HG02610 (cell line): ENCODE data around the gene PIP5K1C.
"Not testable (repeated sequence)": the region's sequence is repeated elsewhere in the genome, so short reads cannot be mapped to it uniquely, and the experiment has no call there.

Experiments used
- ATAC-seq: cut with Tn5 transposase; IDR thresholded peaks from one replicate; pipeline ENCODE4 v1.9.1; 2021; ENCODE audit warnings: mild to moderate bottlenecking, moderate library complexity; ENCODE audit not compliant: unreplicated experiment

Gene PIP5K1C

DNA sequence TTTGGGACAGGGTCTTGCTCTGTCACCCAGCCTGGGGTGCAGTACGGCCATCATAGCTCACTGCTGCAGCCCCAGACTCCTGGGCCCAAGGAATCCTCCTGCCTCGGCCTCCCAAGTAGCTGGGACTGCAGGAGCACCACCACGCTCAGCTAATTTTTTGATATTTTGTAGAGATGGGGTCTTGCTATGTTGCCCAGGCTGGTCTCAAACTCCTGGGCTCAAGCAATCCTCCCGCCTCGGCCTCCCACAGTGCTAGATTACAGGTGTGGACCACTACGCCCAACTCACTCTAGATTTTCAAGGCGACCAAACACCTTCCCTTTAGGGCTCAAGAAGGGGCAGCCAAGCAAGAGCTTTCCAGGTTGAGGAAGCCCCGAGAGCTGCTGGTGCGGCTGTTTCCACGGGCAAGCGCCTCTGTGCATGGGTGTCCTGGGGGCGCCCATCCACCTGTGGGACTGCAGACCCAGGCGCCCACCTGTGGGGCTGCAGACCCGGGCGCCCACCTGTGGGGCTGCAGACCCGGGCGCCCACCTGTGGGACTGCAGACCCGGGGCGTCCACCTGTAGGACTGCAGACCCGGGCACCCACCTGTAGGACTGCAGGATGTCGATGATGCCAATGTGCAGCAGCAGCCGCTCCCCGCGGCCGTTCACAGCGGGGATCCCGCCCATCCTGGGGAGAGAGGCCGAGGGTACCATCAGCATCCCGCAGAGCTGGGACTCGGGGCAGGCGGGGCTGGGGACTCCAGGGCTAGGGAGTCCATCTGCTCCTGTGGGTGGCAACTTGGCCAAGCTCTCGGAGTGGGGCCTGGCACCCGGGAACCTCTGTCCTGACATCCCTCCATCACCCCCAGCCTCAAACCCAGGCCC lies 52.0 kb downstream of the PIP5K1C start:
- ATAC-seq, result no peak

DNA sequence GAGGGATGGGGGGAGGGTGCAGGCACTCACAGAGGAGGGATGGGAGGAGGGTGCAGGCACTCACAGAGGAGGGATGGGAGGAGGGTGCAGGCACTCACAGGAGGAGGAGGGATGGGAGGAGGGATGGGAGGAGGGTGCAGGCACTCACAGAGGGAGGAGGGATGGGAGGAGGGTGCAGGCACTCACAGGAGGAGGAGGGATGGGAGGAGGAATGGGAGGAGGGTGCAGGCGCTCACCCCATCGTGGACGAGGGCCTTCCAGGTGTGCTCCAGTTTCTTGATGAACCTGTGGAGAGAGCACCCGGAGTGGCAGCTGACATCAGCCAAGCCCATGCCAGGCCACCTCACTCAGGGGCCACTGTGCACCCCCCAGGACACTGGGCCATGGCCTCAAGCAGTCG lies 53.2 kb downstream of the PIP5K1C start:
- not testable (repeated sequence) for ATAC-seq

DNA sequence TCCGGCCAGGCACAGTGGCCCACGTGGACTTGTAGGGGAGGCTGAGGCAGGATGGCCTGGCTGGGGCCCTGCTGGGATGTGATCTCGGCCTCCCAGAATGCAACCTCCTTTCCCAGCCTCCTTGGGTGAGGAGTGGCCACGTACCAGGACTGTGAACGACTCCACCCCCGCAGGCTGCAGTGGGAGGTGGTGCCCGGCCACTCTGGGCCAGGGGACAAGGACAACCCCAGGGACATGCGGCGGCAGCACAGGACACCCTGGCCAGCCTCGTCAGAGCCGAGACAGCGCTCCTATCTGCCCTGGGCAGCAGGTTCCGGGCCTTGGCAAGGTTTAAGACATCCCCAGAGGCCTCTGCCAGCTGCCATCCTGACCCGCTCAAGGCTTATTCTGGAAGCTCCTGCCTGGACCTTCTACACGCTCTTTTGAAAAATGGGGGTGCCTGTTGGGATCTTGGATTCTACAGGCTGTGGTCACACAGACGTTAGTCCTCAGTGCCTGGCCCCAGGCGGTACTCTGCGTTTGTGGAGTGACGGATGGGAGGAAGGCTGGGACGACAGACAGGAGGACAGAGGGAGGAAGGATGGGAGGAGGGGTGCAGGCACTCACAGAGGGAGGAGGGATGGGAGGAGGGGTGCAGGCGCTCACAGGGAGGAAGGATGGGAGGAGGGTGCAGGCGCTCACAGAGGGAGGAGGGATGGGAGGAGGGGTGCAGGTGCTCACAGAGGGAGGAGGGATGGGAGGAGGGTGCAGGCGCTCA lies 53.8 kb downstream of the PIP5K1C start:
- ATAC-seq, result no peak

DNA sequence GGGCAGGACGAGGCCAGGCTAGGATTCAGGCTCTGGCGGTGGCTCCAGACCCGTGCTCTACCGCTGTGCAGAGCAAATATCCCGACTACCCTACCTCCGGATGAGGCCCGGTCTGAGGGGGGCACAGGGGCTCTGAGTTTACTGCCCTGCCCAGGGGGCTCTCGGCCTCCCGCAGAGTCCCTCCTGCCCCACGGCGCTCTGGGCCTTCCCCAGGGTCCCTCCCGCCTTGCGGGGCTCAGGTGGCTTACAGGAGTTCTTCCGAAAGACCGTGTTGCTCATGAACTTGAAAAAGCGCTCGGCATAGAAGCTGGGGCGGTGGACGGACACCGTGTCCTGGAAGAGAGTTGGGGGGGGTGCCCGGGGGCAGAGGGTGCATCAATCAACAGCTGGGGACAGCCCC lies 54.5 kb downstream of the PIP5K1C start:
- no peak for ATAC-seq

DNA sequence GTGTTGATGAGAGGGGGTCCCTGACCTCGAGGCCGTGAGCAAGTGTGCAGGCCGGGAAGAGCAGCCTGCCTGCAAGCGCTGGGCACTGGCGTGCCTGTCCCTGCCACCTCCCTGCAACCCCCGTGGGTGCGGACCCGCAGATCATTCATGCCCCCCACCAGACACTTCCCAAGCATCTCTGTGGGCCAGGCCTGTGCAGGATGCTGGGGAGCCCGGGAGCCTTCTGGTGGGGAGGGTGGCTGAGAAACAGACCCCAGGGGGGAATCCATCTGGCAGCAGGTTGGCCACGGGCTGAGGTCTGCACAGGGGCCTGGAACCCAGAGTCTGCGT lies 55.2 kb downstream of the PIP5K1C start:
- no peak for ATAC-seq

DNA sequence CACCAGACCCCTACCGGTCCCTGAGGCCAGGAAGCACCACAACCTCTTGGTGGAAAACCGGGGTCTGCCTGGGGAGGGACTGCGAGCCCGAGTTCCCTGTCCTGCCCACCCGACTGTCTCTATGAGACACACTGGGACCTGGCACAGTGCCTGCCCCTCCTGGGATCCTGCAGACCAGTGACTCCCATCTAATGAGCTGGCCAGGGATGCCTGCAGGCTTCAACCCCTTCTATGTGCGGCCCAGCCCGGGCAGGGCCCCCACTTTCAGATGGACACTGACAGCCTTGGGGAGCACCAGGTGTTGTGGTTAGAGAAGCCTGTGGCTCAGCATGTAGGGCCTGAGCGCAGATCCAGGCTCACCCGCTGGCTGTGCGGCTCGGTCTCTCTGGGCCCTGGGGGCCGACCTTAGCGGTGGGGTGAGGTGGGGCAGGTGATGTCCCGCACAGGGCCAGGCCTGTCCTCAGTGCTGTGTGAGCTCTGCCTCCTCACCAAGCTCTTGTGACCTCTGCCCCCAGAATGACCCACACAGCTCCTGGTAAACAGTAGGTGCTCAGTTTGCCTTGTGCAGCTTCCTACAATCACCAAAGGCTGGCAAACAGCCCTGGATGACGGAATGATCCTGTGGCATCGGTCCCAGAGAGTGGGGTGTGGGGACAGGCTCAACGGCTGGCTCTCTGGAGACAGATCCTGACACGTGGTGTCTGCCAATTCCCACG lies 55.8 kb downstream of the PIP5K1C start:
- no peak for ATAC-seq

DNA sequence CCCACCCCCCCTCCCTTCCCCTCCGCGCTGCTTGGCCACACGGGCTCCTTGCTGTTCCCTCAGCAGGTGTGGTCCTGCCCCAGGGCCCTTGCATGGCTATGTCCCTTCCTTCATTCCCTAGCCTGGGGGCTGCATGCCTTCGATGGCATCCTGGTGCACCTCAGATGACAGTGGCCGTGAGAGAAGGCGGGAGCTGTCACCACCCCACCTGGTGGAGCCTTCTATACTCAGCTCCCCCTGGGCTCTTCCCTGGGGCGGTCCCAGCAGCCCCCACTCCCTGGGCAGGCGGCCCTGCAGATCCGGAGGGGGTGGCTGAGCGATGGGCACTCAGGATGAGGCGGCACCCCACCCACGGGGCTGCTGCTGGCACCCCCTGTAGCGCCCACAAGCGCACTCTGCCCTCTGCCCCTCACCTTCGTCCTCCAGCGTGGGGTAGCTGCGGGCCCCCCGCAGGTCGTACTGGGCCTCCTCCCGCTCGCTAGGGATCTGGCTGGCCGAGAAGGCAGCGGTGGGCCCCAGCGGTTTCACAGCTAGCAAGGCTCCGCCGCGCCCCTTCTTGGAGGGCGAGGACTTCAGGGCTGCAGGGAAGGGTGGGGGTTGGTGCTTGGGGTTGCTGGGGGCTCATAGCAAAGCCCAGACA lies 56.5 kb downstream of the PIP5K1C start:
- no peak for ATAC-seq

DNA sequence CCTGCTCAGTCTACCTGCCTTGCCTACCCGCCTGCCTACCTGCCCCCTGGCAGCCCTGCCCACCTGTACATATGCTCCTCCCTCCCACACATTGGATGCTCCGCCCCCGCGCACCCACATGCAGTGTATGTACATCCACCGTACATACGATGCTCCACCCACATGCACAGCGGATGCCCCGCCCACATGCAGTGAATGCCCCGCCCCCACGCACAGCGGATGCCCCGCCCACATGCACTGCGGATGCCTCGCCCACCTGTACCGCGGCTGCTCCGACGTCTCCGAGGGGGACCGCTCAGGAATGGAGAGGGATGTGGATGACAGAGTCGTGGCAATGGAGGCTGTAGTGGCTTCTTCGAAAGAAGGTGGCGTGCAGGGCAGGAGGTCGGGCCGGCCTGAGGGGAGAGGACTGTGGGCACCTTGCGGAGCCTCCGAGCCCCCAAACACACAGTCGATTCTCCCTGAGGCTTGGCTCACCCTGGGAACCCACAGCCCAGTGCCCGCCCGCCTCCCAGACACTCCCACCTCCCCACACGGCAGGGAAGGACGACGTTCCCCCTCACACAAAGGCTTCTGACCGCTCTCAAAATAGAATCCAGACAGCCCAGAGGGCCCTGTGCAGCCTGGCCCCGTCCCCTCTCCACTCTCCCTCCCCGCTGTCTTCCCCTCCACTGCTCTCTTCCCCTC lies 57.1 kb downstream of the PIP5K1C start:
- ATAC-seq, result no peak

DNA sequence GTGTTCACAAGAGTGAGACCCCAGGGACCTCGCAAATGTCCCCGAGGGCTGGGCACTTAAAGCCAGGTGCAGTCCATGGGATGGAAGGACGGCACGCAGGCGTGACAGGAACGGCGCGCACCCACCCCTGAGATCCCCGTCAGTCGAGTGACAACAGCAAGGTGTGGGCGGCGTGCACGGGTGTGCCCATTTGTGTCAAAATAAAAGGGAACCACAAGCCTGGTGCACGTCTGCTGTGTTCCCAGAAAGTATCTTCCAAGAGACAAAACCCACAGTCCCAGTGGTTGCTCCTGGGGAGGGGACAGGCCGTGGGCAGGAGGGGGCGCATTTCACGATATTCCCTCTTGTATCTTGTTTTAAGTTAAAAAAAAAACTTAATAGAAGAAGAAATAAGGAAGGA lies 58.0 kb downstream of the PIP5K1C start:
- no peak for ATAC-seq

DNA sequence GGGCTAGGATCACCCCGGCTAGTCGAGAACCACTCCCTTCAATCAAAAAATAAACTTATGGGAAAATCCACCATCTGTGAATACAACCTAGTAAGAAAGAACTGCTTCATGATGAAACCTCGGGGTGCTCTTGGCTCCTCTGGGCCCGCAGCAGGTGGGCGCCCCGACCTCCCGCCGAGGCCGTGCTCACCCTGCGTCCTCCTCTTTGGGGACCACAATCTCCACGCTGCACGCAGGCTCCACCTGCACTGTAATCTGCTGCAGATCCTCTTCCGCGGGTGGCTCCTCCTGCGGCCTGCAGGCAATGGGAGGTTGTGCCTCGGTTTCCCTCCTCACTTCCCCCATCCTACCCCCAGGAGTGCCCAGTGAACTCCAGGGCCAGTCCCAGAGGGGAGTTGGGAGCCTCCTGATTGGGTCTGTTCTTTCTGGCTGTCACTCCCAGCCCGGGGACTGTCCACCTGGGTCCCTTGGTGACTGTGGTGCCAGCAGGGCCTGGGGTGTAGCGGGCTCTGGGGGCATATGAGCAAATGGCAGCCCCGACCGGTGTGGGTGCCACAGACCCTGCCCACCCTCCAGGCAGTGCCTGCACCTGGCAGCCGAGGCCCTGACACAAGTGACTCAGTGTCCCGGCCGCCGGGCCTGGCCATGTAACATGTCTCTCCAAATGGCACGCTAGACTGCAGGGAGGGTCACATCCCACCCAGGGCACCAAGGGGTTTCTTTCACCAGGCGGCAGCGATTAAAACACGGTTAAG lies 58.6 kb downstream of the PIP5K1C start:
- no peak for ATAC-seq

DNA sequence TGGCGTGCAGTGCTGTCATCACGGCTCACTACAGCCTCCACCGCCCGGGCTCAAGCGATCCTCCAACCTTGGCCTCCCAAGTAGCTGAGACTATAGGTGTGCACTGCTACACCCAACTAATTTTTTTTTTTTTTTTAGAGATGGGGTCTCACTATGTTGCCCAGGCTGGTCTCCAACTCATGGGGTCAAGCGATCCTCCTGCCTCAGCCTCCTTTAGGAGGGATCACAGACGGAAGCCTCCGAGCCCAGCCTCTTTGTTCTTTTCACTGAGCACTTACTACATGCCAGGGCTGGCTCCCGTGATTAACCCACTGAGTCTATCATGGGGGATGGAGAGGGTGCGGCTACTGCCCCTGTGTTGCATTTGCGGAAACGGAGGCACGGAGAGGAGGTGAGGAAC lies 60.8 kb downstream of the PIP5K1C start:
- no peak for ATAC-seq

DNA sequence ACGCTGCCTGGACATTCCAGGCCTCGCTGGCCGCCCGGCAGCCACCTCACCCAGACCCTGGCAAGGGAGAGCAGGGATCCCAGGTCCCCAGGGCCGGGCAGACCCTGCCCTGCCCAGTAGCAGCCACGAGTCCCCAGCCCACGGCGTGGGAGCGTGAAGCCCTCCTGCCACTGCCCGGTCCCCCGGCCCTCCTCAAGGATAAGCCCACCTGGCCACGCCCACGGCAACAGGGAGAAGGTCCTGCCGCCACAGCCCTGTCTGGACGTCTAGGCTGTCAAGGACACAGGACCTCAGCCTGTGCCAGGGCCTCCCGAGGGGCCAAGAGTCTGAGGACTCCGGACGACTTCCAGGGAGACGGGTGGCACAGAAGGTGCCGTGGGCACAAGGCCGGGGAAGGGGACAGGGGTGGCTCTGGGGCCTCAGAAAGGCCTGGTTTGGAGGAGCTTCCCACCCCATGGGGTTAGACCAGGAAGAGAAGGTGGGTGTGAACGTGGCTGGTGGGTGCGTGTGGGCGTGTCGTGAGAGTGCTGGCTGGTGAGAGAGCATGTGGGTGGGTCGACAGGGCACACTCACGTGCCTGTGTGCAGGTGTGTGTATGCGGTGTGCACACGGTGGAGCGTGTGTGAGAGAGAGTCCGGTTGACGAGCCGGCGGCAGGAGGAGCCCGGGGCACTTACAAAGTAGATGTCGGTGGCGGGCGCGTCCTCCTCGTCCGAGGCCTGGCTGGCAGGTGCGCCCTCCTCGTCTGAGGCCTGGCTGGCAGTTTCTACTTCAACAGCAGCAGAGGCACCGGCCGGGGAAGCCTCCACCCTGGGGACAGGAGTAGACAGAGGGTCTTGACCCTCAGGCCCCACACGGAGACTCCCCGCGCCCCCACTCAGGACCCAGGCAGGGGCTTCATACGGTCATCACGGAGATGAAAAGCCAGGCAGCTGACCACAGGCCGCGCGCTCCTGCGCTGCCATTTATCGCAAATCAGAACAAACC lies 61.8 kb downstream of the PIP5K1C start:
- no peak for ATAC-seq

DNA sequence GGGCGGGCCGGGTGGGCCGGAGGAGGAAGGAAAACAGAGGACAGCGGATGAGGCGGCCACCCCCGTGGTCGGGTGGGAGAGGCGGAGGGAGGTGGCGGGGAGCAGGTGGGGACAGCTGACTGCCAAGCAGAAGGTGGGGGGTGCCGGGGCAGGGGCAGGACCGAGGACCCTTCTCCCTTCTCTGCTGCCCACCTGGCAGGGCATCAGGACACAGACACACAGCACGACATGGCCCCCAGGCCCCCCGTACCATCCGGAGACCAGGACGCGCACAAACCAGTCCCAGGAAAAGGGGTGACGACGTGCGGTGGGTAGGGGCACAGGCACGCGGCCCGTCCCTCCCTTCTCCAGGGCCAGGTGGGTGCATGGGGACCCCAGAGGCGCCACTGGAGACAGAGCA lies 62.6 kb downstream of the PIP5K1C start:
- ATAC-seq, result no peak

DNA sequence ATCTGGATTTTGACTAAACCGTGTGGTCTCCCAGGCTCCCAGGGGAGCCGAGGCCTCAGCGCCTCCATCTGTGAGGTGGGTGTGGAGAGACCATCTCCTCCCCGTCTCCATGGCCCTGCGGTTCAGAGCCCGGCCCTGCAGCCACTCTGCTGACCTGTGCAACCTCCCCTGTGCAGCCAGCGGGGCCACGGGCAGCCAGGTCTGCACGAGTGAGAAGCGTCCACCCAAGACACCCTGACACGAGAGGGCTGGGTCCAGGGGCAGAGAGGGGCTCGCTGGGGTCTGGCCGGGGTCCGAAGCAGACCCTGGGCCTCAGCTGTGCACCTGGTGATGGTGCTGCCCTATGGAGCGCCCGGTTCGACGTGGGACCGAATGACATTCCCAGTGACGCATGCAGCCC lies 63.3 kb downstream of the PIP5K1C start:
- ATAC-seq, result no peak

DNA sequence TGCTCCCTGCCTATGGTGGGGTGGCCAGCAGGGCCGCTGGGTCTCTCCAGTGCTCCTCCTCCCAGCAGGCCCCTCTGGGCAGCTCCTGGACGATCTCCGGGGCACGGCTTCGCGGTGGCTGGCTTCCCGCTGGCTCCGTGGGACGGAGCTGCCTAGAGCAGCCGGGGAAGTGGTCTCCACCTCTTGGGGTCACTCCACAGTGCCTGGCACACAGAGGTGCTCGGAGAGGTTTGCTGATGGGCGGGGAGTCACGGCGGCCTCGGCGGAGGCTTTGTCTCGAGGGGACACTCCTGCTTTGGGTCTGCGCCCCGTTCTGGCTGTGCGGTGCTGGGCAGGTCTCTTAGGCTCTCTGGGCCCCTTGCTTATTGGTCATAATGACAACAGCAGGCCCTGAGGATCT lies 63.8 kb downstream of the PIP5K1C start:
- no peak for ATAC-seq

DNA sequence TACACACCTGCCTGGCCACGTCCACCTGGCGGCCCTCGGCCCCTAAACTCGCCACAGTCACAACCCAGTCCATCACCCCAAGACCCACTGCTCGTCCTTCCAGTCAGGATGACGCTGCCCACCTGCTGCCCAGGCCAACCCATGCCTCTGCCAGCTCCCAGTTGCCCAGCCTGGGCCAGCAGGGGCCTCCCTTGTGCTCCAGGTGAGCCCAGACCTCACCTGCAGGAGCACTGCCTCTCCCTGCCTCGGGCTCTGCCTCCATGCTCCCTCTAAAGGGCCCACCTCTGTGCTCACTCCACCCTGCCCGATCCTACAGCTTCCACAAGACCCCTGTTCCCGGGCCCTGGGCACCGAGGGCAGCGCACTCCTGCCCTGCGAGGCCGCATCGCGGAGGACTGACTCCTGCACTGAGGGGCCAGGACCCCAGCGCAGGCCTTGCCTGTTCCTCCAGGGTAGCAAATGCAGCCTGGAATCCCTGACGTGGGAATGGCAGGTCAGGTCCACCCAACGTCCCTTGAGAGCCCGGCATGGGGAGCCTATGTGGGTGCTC lies 65.7 kb downstream of the PIP5K1C start:
- ATAC-seq, result no peak

DNA sequence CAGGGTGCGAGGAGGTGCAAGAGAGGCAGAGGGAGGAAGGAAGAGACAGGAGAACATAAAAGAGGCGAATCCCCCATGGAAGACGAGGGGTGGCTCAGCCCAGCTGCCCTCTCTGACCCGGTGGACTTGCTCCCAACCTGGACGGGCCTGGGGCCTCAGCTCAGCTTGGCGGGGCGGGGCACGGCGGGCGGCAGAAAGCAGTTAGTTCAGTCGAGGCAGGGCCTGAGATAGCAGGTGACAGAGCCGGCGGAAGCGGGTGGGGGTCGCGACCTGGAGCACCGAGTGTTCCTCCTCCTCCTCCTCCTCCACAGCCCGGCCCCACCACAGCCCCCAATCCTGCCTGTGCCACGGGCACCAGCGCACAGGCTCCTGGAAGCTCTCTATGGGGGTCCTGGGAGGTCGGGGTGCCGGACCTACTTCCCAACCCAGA lies 66.7 kb downstream of the PIP5K1C start:
- no peak for ATAC-seq

DNA sequence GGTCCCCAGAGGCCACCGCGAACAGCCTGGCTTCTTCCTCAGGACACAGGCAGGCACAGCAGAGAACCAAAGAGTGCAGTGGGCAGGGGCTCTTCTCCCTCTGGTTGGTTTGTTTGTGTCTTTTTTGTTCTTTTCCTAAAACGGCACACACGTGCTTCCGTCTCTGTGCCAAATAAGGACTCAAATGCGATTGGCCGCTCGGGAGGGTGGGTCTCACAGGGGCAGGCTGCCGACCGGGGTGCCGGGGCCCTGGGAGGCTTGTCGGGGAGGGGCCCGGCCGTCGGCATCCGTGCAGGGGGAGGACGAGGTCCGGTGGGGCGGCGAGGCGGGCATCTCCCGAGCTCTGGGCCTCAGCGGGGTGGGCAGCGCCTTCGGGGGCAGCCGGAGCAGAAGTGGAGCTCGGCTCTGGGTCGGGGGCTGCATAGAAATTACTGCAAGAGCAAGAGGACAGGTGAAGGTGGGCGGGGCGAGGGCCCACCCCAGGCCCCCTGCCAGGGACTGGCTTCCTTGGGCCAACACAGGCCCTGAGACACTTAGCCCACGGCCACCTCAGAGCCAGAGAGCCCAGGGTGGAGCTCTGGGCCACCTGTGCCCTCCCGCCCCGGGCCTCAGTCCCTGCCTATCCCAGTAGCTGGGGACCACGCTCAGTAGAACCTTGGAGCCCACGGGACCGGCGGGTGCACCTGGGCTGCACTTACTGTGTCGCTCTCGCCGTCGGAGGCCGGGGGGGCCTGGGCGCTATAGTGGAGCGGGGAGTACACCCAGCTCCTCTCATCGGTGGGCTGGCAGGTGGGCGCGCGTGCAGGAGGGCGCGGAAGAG lies 67.3 kb downstream of the PIP5K1C start:
- ATAC-seq, result no peak
